Cardiac muscle cell (in vitro differentiated cells and primary cell): Measurements from ENCODE around the gene MRGPRX2. TPM values are rescaled to one million over a fixed set of nuclear protein-coding genes. Genes with fewer than 3 reads are reported as not detected.

Source experiments
- DNase-seq, 2 donors: peaks; one replicate each; pipeline versions ENCODE4 v3.0.0 to v3.0.0-alpha.2; 2010 to 2017; ENCODE audit warnings: low read depth in 1 of 2, low spot score in 1 of 2
- H3K27ac ChIP-seq: fragments of 200-600 bp; sonication (generic); 2 replicates; pipeline ENCODE4 v1.5.1; 2016
- H3K27me3 ChIP-seq: fragments of 200-600 bp; sonication (generic); 2 replicates; pipeline ENCODE4 v1.6.0; 2016; ENCODE audit warnings: control low read depth
- H3K36me3 ChIP-seq: fragments of 200-600 bp; sonication (generic); 2 replicates; pipeline ENCODE4 v1.5.1; 2016; ENCODE audit warnings: control low read depth
- H3K4me1 ChIP-seq: fragments of 200-600 bp; sonication (generic); 2 replicates; pipeline ENCODE4 v1.8.1; 2017; ENCODE audit warnings: low read depth, mild to moderate bottlenecking, mixed run types
- H3K4me3 ChIP-seq: fragments of 200-600 bp; sonication (generic); 2 replicates; pipeline ENCODE4 v1.5.1; 2016; ENCODE audit warnings: mild to moderate bottlenecking
- H3K9me3 ChIP-seq: fragments of 200-600 bp; sonication (generic); 2 replicates; pipeline ENCODE4 v1.5.1; 2017; ENCODE audit warnings: low read depth, mild to moderate bottlenecking, control low read depth
- polyA plus RNA-seq: library from polyadenylated mRNA; unstranded; fragments of >200 nt; fragmentation: Nextera tagmentation; extraction: Ambion mirVana; gene quantifications from 2 replicates; pipeline ENCODE4 v1.2.1, GENCODE V29; 2016
- total RNA-seq: library from RNA; depleted of rRNA; stranded (reverse); fragments of >200 nt; gene quantifications from 2 replicates; pipeline ENCODE4 v1.2.3, GENCODE V29; 2016
- TF ChIP-seq, protein P1 (sequence below): IDR thresholded peaks from 2 replicates; pipeline ENCODE4 v1.5.1; 2012; ENCODE audit warnings: low read depth, mild to moderate bottlenecking, low read length

The MRGPRX2 gene
- total and polyA plus RNA-seq, 2 experiments from 2014 or later: not detected

- no peaks in the 10 kb centered on the region for H3K4me1 ChIP-seq
- H3K36me3 ChIP-seq: no peaks in the 10 kb centered on the region
- H3K27ac ChIP-seq: no peak overlapping the region
- H3K4me3 ChIP-seq: no peak overlapping the region
- TF ChIP-seq, protein P1, sequence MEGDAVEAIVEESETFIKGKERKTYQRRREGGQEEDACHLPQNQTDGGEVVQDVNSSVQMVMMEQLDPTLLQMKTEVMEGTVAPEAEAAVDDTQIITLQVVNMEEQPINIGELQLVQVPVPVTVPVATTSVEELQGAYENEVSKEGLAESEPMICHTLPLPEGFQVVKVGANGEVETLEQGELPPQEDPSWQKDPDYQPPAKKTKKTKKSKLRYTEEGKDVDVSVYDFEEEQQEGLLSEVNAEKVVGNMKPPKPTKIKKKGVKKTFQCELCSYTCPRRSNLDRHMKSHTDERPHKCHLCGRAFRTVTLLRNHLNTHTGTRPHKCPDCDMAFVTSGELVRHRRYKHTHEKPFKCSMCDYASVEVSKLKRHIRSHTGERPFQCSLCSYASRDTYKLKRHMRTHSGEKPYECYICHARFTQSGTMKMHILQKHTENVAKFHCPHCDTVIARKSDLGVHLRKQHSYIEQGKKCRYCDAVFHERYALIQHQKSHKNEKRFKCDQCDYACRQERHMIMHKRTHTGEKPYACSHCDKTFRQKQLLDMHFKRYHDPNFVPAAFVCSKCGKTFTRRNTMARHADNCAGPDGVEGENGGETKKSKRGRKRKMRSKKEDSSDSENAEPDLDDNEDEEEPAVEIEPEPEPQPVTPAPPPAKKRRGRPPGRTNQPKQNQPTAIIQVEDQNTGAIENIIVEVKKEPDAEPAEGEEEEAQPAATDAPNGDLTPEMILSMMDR: no peak
- H3K27me3 ChIP-seq: no peaks in the 10 kb centered on the region
- no peak for DNase-seq
- no peaks in the 10 kb centered on the region for H3K9me3 ChIP-seq
Measured at GRCh38 chr11:19084661-19085315, 24.3 kb upstream of the MRGPRX2 start.

GRCh38 chr11:19083166-19083565, 22.6 kb upstream of the MRGPRX2 start:
- Histone ChIP-seq H3K27me3 (no peaks in the 10 kb centered on the region), H3K27ac (no peak overlapping the region), H3K36me3 (no peaks in the 10 kb centered on the region), H3K4me1 (peaks cover 6% of the 10 kb centered on the region), H3K4me3 (no peak overlapping the region), H3K9me3 (no peaks in the 10 kb centered on the region)
- TF ChIP-seq, protein P1: no peak
- DNase-seq: no peak

- no peak overlapping the region for H3K4me3 ChIP-seq
- DNase-seq: peak; percentile 5 to 82
- H3K27me3 ChIP-seq: no peaks in the 10 kb centered on the region
- no peak overlapping the region for H3K27ac ChIP-seq
- H3K36me3 ChIP-seq: no peaks in the 10 kb centered on the region
- no peaks in the 10 kb centered on the region for H3K9me3 ChIP-seq
- peaks cover 9% of the 10 kb centered on the region for H3K4me1 ChIP-seq
- TF ChIP-seq, protein P1: no peak
Measured at GRCh38 chr11:19080579-19080993, 20.1 kb upstream of the MRGPRX2 start.

- Histone ChIP-seq H3K27me3 (no peaks in the 10 kb centered on the region), H3K36me3 (no peaks in the 10 kb centered on the region), H3K9me3 (no peaks in the 10 kb centered on the region), H3K27ac (no peak overlapping the region), H3K4me3 (no peak overlapping the region), H3K4me1 (peaks cover 9% of the 10 kb centered on the region)
- DNase-seq: peak in 1 of 2 donors; percentile 89
- TF ChIP-seq, protein P1: no peak
Measured at GRCh38 chr11:19079643-19080440, 19.3 kb upstream of the MRGPRX2 start.

GRCh38 chr11:19077965-19078364, 17.4 kb upstream of the MRGPRX2 start:
- H3K36me3 ChIP-seq: no peaks in the 10 kb centered on the region
- no peaks in the 10 kb centered on the region for H3K27me3 ChIP-seq
- DNase-seq: no peak

More at GRCh38 chr11:19077965-19078364, 17.4 kb upstream of the MRGPRX2 start:
- peaks cover 9% of the 10 kb centered on the region for H3K4me1 ChIP-seq
- H3K9me3 ChIP-seq: no peaks in the 10 kb centered on the region
- TF ChIP-seq, protein P1: no peak
- H3K4me3 ChIP-seq: no peak overlapping the region
- H3K27ac ChIP-seq: no peak overlapping the region
